ENCODE measurements around the gene RPA4. TPM values are rescaled to one million over a fixed set of nuclear protein-coding genes. Genes with fewer than 3 reads are reported as not detected.
"Not testable (repeated sequence)": the region's sequence is repeated elsewhere in the genome, so short reads cannot be mapped to it uniquely, and the experiment has no call there.

The RPA4 gene
- total and polyA plus RNA-seq, 2 donors from 2014 or later: 0.57 TPM; not detected in 1

GRCh38 chrX:96837808-96838207 is 45.9 kb upstream of the RPA4 start:
- DNase-seq: no peak
- Histone ChIP-seq H3K4me3 (ENCODE audit: low read length in 3 of 3) (no peak overlapping the region), H3K9me3 (ENCODE audit: control insufficient read depth in 2 of 3, insufficient read depth in 1 of 3, low read length in 3 of 3) (no peaks in the 10 kb centered on the region), H3K27me3 (ENCODE audit: control insufficient read depth, insufficient read depth, low read length) (peaks cover 2% of the 10 kb centered on the region), H3K9ac (ENCODE audit: low read length in 3 of 3) (no peak overlapping the region), H3K27ac (ENCODE audit: low read depth in 2 of 2, low read length in 2 of 2) (no peak overlapping the region), H3K36me3 (ENCODE audit: control insufficient read depth in 2 of 3, insufficient read depth in 3 of 3, low read length in 3 of 3) (no peaks in the 10 kb centered on the region), H3K4me1 (ENCODE audit: control insufficient read depth in 2 of 3, insufficient read depth in 2 of 3, low read depth in 1 of 3, low read length in 3 of 3) (no peaks in the 10 kb centered on the region)
- TF ChIP-seq CTCF (IDR thresholded peaks at IDR 0.05; ENCODE audit: borderline replicate concordance, extremely low read depth, insufficient read depth): no peak
- intact Hi-C loops (cut with DNase I): no loop called here
- FAIRE-seq: peak; percentile 13

- H3K9me3 ChIP-seq (ENCODE audit: control insufficient read depth in 2 of 3, insufficient read depth in 1 of 3, low read length in 3 of 3): no peaks in the 10 kb centered on the region
- H3K4me1 ChIP-seq (ENCODE audit: control insufficient read depth in 2 of 3, insufficient read depth in 2 of 3, low read depth in 1 of 3, low read length in 3 of 3): no peaks in the 10 kb centered on the region
- FAIRE-seq (no peak), DNase-seq (no peak)
- H3K4me3 ChIP-seq (ENCODE audit: low read length in 3 of 3): no peak overlapping the region
- no peak overlapping the region for H3K27ac ChIP-seq (ENCODE audit: low read depth in 2 of 2, low read length in 2 of 2)
- no peak overlapping the region for H3K9ac ChIP-seq (ENCODE audit: low read length in 3 of 3)
- H3K27me3 ChIP-seq (ENCODE audit: control insufficient read depth, insufficient read depth, low read length): peaks cover 2% of the 10 kb centered on the region
- no peak for TF ChIP-seq CTCF (IDR thresholded peaks at IDR 0.05; ENCODE audit: borderline replicate concordance, extremely low read depth, insufficient read depth)
- intact Hi-C loops (cut with DNase I): no loop called here
- H3K36me3 ChIP-seq (ENCODE audit: control insufficient read depth in 2 of 3, insufficient read depth in 3 of 3, low read length in 3 of 3): no peaks in the 10 kb centered on the region
Measured at GRCh38 chrX:96838537-96838936, 45.2 kb upstream of the RPA4 start.

- Histone ChIP-seq H3K36me3 (ENCODE audit: control insufficient read depth in 2 of 3, insufficient read depth in 3 of 3, low read length in 3 of 3) (no peaks in the 10 kb centered on the region), H3K27ac (ENCODE audit: low read depth in 2 of 2, low read length in 2 of 2) (no peak overlapping the region), H3K4me3 (ENCODE audit: low read length in 3 of 3) (no peak overlapping the region), H3K9ac (ENCODE audit: low read length in 3 of 3) (no peak overlapping the region), H3K9me3 (ENCODE audit: control insufficient read depth in 2 of 3, insufficient read depth in 1 of 3, low read length in 3 of 3) (no peaks in the 10 kb centered on the region), H3K27me3 (ENCODE audit: control insufficient read depth, insufficient read depth, low read length) (peaks cover 2% of the 10 kb centered on the region), H3K4me1 (ENCODE audit: control insufficient read depth in 2 of 3, insufficient read depth in 2 of 3, low read depth in 1 of 3, low read length in 3 of 3) (no peaks in the 10 kb centered on the region)
- FAIRE-seq (no peak), DNase-seq (no peak)
- intact Hi-C loops (cut with DNase I): no loop called here
- TF ChIP-seq CTCF (IDR thresholded peaks at IDR 0.05; ENCODE audit: borderline replicate concordance, extremely low read depth, insufficient read depth): no peak
Measured at GRCh38 chrX:96841325-96841724, 42.4 kb upstream of the RPA4 start.

GRCh38 chrX:96841866-96842265 is 41.8 kb upstream of the RPA4 start:
- FAIRE-seq; H3K36me3 ChIP-seq (ENCODE audit: control insufficient read depth in 2 of 3, insufficient read depth in 3 of 3, low read length in 3 of 3); H3K9ac ChIP-seq (ENCODE audit: low read length in 3 of 3); H3K27ac ChIP-seq (ENCODE audit: low read depth in 2 of 2, low read length in 2 of 2); H3K4me1 ChIP-seq (ENCODE audit: control insufficient read depth in 2 of 3, insufficient read depth in 2 of 3, low read depth in 1 of 3, low read length in 3 of 3); H3K9me3 ChIP-seq (ENCODE audit: control insufficient read depth in 2 of 3, insufficient read depth in 1 of 3, low read length in 3 of 3); H3K27me3 ChIP-seq (ENCODE audit: control insufficient read depth, insufficient read depth, low read length); H3K4me3 ChIP-seq (ENCODE audit: low read length in 3 of 3); DNase-seq; intact Hi-C loops (cut with DNase I): not testable (repeated sequence)

Measured in kidney (tissue), 14 donors.